GM12873 (cell line): ENCODE data around the gene PCDH19.

ENCODE experiments used
- TF ChIP-seq, protein P1 (sequence below): IDR thresholded peaks from 2 replicates; pipeline ENCODE4 v1.5.1; 2012; ENCODE audit warnings: low read depth, mild to moderate bottlenecking, moderate library complexity, low read length, control low read depth; ENCODE audit not compliant: insufficient read depth; ENCODE audit errors: missing control alignments

Gene PCDH19

GRCh38 chrX:100355680-100356079 is 54.4 kb downstream of the PCDH19 start:
- TF ChIP-seq, protein P1, sequence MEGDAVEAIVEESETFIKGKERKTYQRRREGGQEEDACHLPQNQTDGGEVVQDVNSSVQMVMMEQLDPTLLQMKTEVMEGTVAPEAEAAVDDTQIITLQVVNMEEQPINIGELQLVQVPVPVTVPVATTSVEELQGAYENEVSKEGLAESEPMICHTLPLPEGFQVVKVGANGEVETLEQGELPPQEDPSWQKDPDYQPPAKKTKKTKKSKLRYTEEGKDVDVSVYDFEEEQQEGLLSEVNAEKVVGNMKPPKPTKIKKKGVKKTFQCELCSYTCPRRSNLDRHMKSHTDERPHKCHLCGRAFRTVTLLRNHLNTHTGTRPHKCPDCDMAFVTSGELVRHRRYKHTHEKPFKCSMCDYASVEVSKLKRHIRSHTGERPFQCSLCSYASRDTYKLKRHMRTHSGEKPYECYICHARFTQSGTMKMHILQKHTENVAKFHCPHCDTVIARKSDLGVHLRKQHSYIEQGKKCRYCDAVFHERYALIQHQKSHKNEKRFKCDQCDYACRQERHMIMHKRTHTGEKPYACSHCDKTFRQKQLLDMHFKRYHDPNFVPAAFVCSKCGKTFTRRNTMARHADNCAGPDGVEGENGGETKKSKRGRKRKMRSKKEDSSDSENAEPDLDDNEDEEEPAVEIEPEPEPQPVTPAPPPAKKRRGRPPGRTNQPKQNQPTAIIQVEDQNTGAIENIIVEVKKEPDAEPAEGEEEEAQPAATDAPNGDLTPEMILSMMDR, result no peak

GRCh38 chrX:100353326-100353725 is 56.7 kb downstream of the PCDH19 start:
- TF ChIP-seq, protein P1, result no peak

DNA sequence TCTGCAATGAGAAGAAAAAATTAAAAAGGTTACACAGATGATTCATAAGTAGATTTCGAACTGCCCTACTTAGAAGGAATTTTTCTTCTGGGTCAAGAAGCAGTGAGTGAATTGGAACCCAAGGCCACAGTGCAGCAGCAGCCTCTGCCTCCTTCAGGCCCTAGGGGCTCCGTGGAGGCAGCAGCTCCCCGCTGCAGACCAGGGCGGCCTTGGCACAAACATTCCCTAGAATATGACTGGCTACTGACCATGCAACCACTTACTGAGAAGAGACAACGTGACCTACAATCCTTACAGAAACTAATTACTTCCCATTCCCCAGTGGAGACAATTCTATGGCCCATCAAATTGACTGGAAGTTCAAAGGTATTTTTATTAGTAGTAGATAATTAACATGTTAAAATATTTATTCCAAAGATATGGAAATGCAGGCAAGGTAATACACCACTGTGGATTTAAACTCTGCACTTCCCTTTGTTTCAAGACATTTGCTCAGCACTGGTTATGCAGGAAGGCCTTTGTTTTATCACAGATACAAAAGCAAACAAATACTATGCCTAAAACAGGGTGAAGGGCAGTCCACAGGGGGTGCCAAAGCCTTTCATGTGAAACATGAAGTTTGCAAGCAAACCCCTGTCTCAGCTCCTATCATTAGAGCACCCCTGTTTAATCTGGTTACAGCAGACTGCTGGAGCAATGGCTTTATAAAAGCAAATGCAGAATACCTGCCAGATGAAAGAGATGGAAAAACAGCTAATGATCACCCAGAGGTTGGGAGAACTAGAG is 59.2 kb downstream of the PCDH19 start:
- TF ChIP-seq, protein P1, result no peak

GRCh38 chrX:100349391-100349790 is 60.7 kb downstream of the PCDH19 start:
- TF ChIP-seq, protein P1, result no peak

GRCh38 chrX:100341142-100341510 is 68.9 kb downstream of the PCDH19 start:
- TF ChIP-seq, protein P1, result no peak

DNA sequence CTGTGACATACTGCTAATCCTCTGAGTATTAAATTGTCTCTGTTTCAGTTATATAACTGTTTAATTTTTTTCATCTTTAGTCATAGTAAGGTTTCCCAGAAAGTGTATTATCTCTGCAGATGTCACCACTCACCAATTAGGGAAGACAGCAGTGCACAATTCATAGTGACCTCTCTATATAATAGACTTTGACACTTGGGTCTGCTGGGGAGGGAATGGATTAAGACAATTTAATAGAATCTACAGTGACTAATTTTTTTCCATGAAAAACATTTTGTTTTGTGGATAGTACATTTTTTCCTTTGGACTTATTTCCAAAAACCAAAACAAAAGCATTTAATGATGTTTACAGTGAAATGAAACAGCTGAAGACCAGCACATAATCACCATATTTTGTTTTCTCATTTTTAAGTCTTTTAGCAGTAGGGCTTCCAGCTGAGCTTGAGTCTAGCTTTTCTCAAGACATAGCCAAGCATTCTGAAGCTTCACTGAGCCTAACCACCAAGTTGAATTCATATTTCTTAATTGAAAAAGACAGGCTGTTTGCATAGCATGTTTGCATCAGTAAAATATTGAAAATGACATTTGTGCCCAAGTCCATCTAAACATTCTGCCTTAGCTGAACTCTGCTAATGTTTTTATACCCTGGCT is 69.5 kb downstream of the PCDH19 start:
- TF ChIP-seq, protein P1, result no peak

GRCh38 chrX:100328351-100328750 is 81.7 kb downstream of the PCDH19 start:
- TF ChIP-seq, protein P1, result no peak
